Duodenal mucosa (tissue), 2 donors: ENCODE measurements around the gene NR3C1.

Experiments
- H3K27ac ChIP-seq: one replicate; pipeline ENCODE4 v1.7.0; 2013; ENCODE audit warnings: low read depth, low read length
- H3K27me3 ChIP-seq, 2 donors: one replicate each; pipeline ENCODE4 v1.7.0; 2013; ENCODE audit warnings: low read length in 2 of 2, control low read depth in 1 of 2; ENCODE audit not compliant: insufficient read depth in 2 of 2, control insufficient read depth in 1 of 2
- H3K36me3 ChIP-seq, 2 donors: one replicate each; pipeline ENCODE4 v1.7.0; 2013; ENCODE audit warnings: low read length in 2 of 2, control low read depth in 1 of 2; ENCODE audit not compliant: insufficient read depth in 2 of 2, control insufficient read depth in 1 of 2
- H3K4me1 ChIP-seq, 2 donors: one replicate each; pipeline ENCODE4 v1.7.0; 2013; ENCODE audit warnings: low read length in 2 of 2, control low read depth in 1 of 2; ENCODE audit not compliant: insufficient read depth in 2 of 2, control insufficient read depth in 1 of 2
- H3K4me3 ChIP-seq, 2 donors: one replicate each; pipeline ENCODE4 v1.7.0; 2013; ENCODE audit warnings: low read length in 2 of 2, low read depth in 1 of 2
- H3K9ac ChIP-seq, 2 donors: one replicate each; pipeline ENCODE4 v1.7.0; 2013; ENCODE audit warnings: low read length in 2 of 2, low read depth in 1 of 2
- H3K9me3 ChIP-seq, 2 donors: one replicate each; pipeline ENCODE4 v1.7.0; 2013; ENCODE audit warnings: low read length in 2 of 2, control low read depth in 1 of 2; ENCODE audit not compliant: control insufficient read depth in 1 of 2

The NR3C1 gene

GRCh38 chr5:143350341-143350740 is 53.1 kb downstream of the NR3C1 start:
- Histone ChIP-seq H3K4me3 (no peak overlapping the region), H3K27ac (no peak overlapping the region), H3K27me3 (no peaks in the 10 kb centered on the region), H3K36me3 (no peaks in the 10 kb centered on the region), H3K4me1 (peaks cover 29 to 41% of the 10 kb centered on the region in 2 donors), H3K9me3 (no peaks in the 10 kb centered on the region), H3K9ac (no peak overlapping the region)

- H3K27me3 ChIP-seq, result no peaks in the 10 kb centered on the region
- peaks cover 25 to 37% of the 10 kb centered on the region in 2 donors for H3K4me1 ChIP-seq
- H3K36me3 ChIP-seq, result no peaks in the 10 kb centered on the region
- no peaks in the 10 kb centered on the region for H3K9me3 ChIP-seq
- H3K27ac ChIP-seq, result no peak overlapping the region
- H3K4me3 ChIP-seq, result no peak overlapping the region
- no peak overlapping the region for H3K9ac ChIP-seq
Observed at GRCh38 chr5:143349177-143349576, 54.3 kb downstream of the NR3C1 start.

- Histone ChIP-seq H3K36me3 (no peaks in the 10 kb centered on the region), H3K4me3 (no peak overlapping the region), H3K9me3 (no peaks in the 10 kb centered on the region), H3K27me3 (no peaks in the 10 kb centered on the region), H3K4me1 (peaks cover 12 to 26% of the 10 kb centered on the region in 2 donors), H3K27ac (no peak overlapping the region), H3K9ac (no peak overlapping the region)
Observed at GRCh38 chr5:143347698-143348344, 55.7 kb downstream of the NR3C1 start.

- Histone ChIP-seq H3K36me3 (no peaks in the 10 kb centered on the region), H3K4me3 (no peak overlapping the region), H3K27ac (no peak overlapping the region), H3K9me3 (no peaks in the 10 kb centered on the region), H3K4me1 (peaks cover 10 to 26% of the 10 kb centered on the region in 2 donors), H3K9ac (no peak overlapping the region), H3K27me3 (no peaks in the 10 kb centered on the region)
Observed at GRCh38 chr5:143347046-143347445, 56.4 kb downstream of the NR3C1 start.

- H3K9ac ChIP-seq, result no peak overlapping the region
- H3K27me3 ChIP-seq, result no peaks in the 10 kb centered on the region
- H3K36me3 ChIP-seq, result no peaks in the 10 kb centered on the region
- H3K4me1 ChIP-seq, result peaks cover 13 to 19% of the 10 kb centered on the region in 2 donors
- no peak overlapping the region for H3K4me3 ChIP-seq
- H3K27ac ChIP-seq, result no peak overlapping the region
- H3K9me3 ChIP-seq, result no peaks in the 10 kb centered on the region
Observed at GRCh38 chr5:143345671-143346440, 57.6 kb downstream of the NR3C1 start.

- Histone ChIP-seq H3K4me1 (peaks cover 0 to 7% of the 10 kb centered on the region in 2 donors), H3K9ac (no peak overlapping the region), H3K9me3 (no peaks in the 10 kb centered on the region), H3K27ac (no peak overlapping the region), H3K36me3 (no peaks in the 10 kb centered on the region), H3K4me3 (no peak overlapping the region), H3K27me3 (no peaks in the 10 kb centered on the region)
Observed at GRCh38 chr5:143343042-143343441, 60.4 kb downstream of the NR3C1 start.

- no peak overlapping the region for H3K4me3 ChIP-seq
- peaks cover 0 to 7% of the 10 kb centered on the region in 2 donors for H3K4me1 ChIP-seq
- no peak overlapping the region for H3K9ac ChIP-seq
- no peaks in the 10 kb centered on the region for H3K27me3 ChIP-seq
- H3K9me3 ChIP-seq, result no peaks in the 10 kb centered on the region
- H3K36me3 ChIP-seq, result no peaks in the 10 kb centered on the region
- H3K27ac ChIP-seq, result no peak overlapping the region
Observed at GRCh38 chr5:143342607-143343006, 60.9 kb downstream of the NR3C1 start.

GRCh38 chr5:143341807-143342570 is 61.5 kb downstream of the NR3C1 start:
- Histone ChIP-seq H3K36me3 (no peaks in the 10 kb centered on the region), H3K27me3 (no peaks in the 10 kb centered on the region), H3K27ac (no peak overlapping the region), H3K9ac (no peak overlapping the region), H3K4me3 (no peak overlapping the region), H3K9me3 (no peaks in the 10 kb centered on the region), H3K4me1 (peaks cover 0 to 7% of the 10 kb centered on the region in 2 donors)

- Histone ChIP-seq H3K9ac (no peak overlapping the region), H3K4me3 (no peak overlapping the region), H3K36me3 (no peaks in the 10 kb centered on the region), H3K27me3 (no peaks in the 10 kb centered on the region), H3K9me3 (no peaks in the 10 kb centered on the region), H3K4me1 (peaks cover 0 to 5% of the 10 kb centered on the region in 2 donors), H3K27ac (no peak overlapping the region)
Observed at GRCh38 chr5:143340891-143341685, 62.4 kb downstream of the NR3C1 start.
